Motor neuron (in vitro differentiated cells): ENCODE measurements around the gene BTRC. TPM values are rescaled to one million over a fixed set of nuclear protein-coding genes. Genes with fewer than 3 reads are reported as not detected.
A peak's percentile ranks its signal among the peaks of the same experiment; 100 is the strongest.

Experiments
- ATAC-seq, 8 experiments: fragments of 200-7000 bp; cut with Tn5 transposase; replicated peaks in 6 of 8; 2 replicates each; pipeline ENCODE4 v1.8.0; 2021; ENCODE audit warnings: mild to moderate bottlenecking in 8 of 8, moderate library complexity in 8 of 8
- H3K27ac ChIP-seq, 2 donors: fragments of 250-450 bp; sonication (Bioruptor Pico); 2 replicates each; pipeline ENCODE4 v1.9.0; 2021; ENCODE audit warnings: antibody characterized with exemption in 2 of 2, mild to moderate bottlenecking in 2 of 2, moderate library complexity in 1 of 2
- H3K4me1 ChIP-seq, 2 donors: fragments of 250-450 bp; sonication (Bioruptor Pico); replicated peaks in 1 of 2; 2 replicates each; pipeline ENCODE4 v1.6.1; 2021; ENCODE audit warnings: antibody characterized with exemption in 2 of 2, mild to moderate bottlenecking in 2 of 2, moderate library complexity in 1 of 2
- H3K4me3 ChIP-seq, 5 donors: fragments of 250-450 bp; sonication (Bioruptor Pico); 2 replicates each; pipeline ENCODE4 v1.9.0; 2021; ENCODE audit warnings: antibody characterized with exemption in 5 of 5, mild to moderate bottlenecking in 5 of 5, moderate library complexity in 4 of 5
- WGBS, 10 experiments: fragments of 450-650 bp; shearing (Covaris generic); methylation state at CpG; one replicate each; pipeline ENCODE4 v1.0.0; 2022; 5-methylcytosine and 5-hydroxymethylcytosine counted together
- in situ Hi-C, 9 experiments: fragments of 400-800 bp; cut with MboI; loops; one replicate each; pipeline ENCODE4 v1.15.0; 2021; ENCODE audit warnings: low sequenced_read_pairs in 9 of 9, low pct_unique_long_range_greater_than_20kb in 2 of 9; ENCODE audit not compliant: unreplicated experiment in 9 of 9
- total RNA-seq, 8 experiments: library from RNA; unstranded; fragments of 300-600 nt; gene quantifications; 2 replicates each; pipeline versions ENCODE4 v1.2.3 to v1.2.4, GENCODE V29; 2022

The BTRC gene
- total RNA-seq, 8 experiments from 2014 or later: 18.5 to 27.5 (median 20.1) TPM

- WGBS, 10 experiments: 76 to 100% (median 92%) methylated on average over 1 to 6 of the region's 6 CpGs
- Histone ChIP-seq H3K4me3 (no peak overlapping the region), H3K27ac (no peak overlapping the region), H3K4me1 (peaks cover 10 to 32% of the 10 kb centered on the region in 2 donors)
- in situ Hi-C loops: loop anchor here in 1 of 9 experiments (25.0 kb wide), 1 partner anchor 217 kb away; the partner anchor contains the start of gene LBX1
- no peak for ATAC-seq
These were observed 100.1 kb downstream of the BTRC start for GRCh38 chr10:101453791-101454718.

DNA sequence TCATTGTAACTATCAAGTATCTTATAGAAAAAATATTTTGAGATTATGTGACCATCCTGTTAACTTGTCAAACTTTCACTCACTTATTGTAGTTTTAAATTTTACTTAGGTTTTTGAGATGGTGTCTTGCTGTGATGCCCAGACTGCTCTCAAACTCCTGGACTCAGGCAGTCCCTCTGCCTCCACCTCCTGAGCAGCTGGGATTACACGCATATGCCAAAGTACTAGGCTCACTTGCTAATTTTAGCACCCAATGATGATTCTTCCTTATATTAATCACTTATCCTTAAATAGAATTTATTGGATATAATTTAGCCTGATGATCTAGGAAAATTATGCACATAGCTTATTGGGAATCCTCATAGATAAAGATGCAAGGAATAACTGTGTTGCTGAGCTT lies 104.9 kb downstream of the BTRC start:
- in situ Hi-C loops: loop anchor here in 1 of 9 experiments (25.0 kb wide), 1 partner anchor 222 kb away; the partner anchor contains the start of gene LBX1
- 75 to 100% (median 100%) methylated on average over 1 of the region's 1 CpG; no CpG with 5 or more reads in 4 of the 10 experiments for WGBS, 10 experiments
- Histone ChIP-seq H3K4me3 (no peak overlapping the region), H3K27ac (no peak overlapping the region), H3K4me1 (peaks cover 0 to 1% of the 10 kb centered on the region in 2 donors)
- no peak for ATAC-seq

DNA sequence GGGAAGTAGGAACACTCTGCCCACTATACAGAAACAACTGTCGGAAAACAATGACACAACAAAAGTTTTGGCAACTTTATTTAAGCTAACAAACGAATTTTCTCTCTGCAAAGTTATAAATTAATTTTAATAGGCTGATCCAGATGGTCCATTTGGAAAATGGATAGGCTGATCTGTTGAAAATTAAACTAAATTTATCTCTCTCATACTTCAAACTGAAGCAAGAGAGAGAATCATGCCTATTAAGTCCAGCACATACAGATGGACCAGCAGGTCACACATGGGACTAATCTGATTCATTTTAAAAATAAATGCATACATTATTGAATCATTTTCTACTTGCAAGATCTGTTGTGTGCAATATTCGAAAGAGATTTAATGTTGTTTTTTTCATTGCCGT lies 110.1 kb downstream of the BTRC start:
- Histone ChIP-seq H3K4me1 (peaks cover 24 to 46% of the 10 kb centered on the region in 2 donors), H3K4me3 (no peak overlapping the region), H3K27ac (no peak overlapping the region)
- in situ Hi-C loops: loop anchor here in 1 of 9 experiments (25.0 kb wide), 1 partner anchor 227 kb away; the partner anchor contains the start of gene LBX1
- WGBS, 10 experiments: 33 to 75% (median 47%) methylated on average over 2 to 4 of the region's 4 CpGs; no CpG with 5 or more reads in 1 of the 10 experiments
- ATAC-seq: peak in 2 of 8 experiments; percentile 9 to 11

GRCh38 chr10:101464599-101464998 lies 110.6 kb downstream of the BTRC start:
- Histone ChIP-seq H3K4me3 (no peak overlapping the region), H3K27ac (no peak overlapping the region), H3K4me1 (peaks cover 24 to 46% of the 10 kb centered on the region in 2 donors)
- 0 to 14% (median 0%) methylated on average over 1 to 2 of the region's 2 CpGs; no CpG with 5 or more reads in 1 of the 10 experiments for WGBS, 10 experiments
- peak in 7 of 8 experiments; percentile 15 to 79 (median 61) for ATAC-seq
- in situ Hi-C loops: loop anchor here in 1 of 9 experiments (25.0 kb wide), 1 partner anchor 227 kb away; the partner anchor contains the start of gene LBX1

- Histone ChIP-seq H3K4me1 (peaks cover 24 to 46% of the 10 kb centered on the region in 2 donors), H3K4me3 (no peak overlapping the region), H3K27ac (peak overlapping the region; percentile 13 to 18)
- in situ Hi-C loops: loop anchor here in 1 of 9 experiments (25.0 kb wide), 1 partner anchor 229 kb away; the partner anchor contains the start of gene LBX1
- WGBS, 10 experiments: 7 to 81% (median 45%) methylated on average over 1 to 5 of the region's 5 CpGs
- ATAC-seq: peak in 4 of 8 experiments; percentile 24 to 49 (median 38)
These were observed 112.3 kb downstream of the BTRC start for GRCh38 chr10:101466016-101466912.

GRCh38 chr10:101467286-101467770 lies 113.4 kb downstream of the BTRC start:
- Histone ChIP-seq H3K4me1 (peaks cover 24 to 46% of the 10 kb centered on the region in 2 donors), H3K4me3 (no peak overlapping the region), H3K27ac (no peak overlapping the region)
- peak; percentile 56 to 86 (median 76) for ATAC-seq
- in situ Hi-C loops: loop anchor here in 1 of 9 experiments (25.0 kb wide), 1 partner anchor 230 kb away; the partner anchor contains the start of gene LBX1
- 0 to 13% (median 0%) methylated on average over 1 to 3 of the region's 3 CpGs for WGBS, 10 experiments

- Histone ChIP-seq H3K4me1 (peaks cover 24 to 46% of the 10 kb centered on the region in 2 donors), H3K4me3 (no peak overlapping the region), H3K27ac (no peak overlapping the region)
- no peak for ATAC-seq
- in situ Hi-C loops: loop anchor here in 1 of 9 experiments (25.0 kb wide), 1 partner anchor 231 kb away; the partner anchor contains the start of gene LBX1
- 0 to 100% (median 61%) methylated on average over 1 to 2 of the region's 2 CpGs; no CpG with 5 or more reads in 1 of the 10 experiments for WGBS, 10 experiments
These were observed 114.2 kb downstream of the BTRC start for GRCh38 chr10:101468159-101468558.

DNA sequence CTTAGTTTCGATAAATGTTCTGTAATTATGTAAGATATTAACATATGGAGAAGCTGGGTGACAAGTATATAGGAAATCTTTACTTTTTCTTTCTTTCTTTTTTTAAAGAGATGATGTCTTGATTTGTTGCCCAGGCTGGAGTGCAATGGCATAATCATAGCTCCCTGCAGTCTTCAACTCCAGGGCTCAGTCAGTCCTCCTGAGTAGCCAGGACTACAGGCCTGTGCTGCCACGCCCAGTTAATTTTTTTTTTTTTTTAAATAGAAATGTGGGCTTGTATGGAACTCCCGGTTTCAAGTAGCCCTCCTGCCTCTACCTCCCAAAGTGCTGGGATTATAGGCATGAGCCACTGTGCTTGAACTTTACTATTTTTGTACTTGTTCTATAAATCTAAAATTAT lies 122.4 kb downstream of the BTRC start:
- WGBS, 10 experiments: 52 to 100% (median 83%) methylated on average over 1 to 3 of the region's 3 CpGs; no CpG with 5 or more reads in 1 of the 10 experiments
- H3K27ac ChIP-seq: no peak overlapping the region

DNA sequence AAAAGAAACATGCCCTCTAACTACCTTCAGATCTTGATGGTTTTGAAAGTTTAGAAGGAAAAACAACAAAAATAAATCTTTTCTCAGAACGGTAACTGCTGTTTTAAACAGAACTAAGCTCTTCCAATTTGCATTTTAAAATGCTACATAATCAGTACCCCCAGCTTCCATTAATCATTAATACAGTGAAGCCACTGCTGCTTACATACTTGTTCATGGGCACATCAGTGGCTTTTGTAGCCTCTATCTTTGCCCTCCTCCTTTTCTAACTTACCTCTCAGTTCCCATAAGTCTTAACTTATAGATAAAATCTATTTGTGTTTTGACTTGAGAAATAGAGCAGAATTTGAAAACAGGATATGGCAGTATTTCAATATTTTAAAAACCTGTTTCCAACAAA lies 125.0 kb downstream of the BTRC start:
- in situ Hi-C loops: no loop called here
- WGBS, 10 experiments: 17 to 100% (median 33%) methylated on average over 1 of the region's 1 CpG; no CpG with 5 or more reads in 1 of the 10 experiments
- no peak for ATAC-seq
- Histone ChIP-seq H3K27ac (no peak overlapping the region), H3K4me3 (no peak overlapping the region), H3K4me1 (peaks cover 0 to 2% of the 10 kb centered on the region in 2 donors)

More for the DNA sequence above, 122.4 kb downstream of the BTRC start:
- peak in 3 of 8 experiments; percentile 67 to 77 (median 71) for ATAC-seq
- in situ Hi-C loops: no loop called here
- Histone ChIP-seq H3K4me3 (no peak overlapping the region), H3K4me1 (no peaks in the 10 kb centered on the region)

GRCh38 chr10:101481256-101481655 lies 127.3 kb downstream of the BTRC start:
- in situ Hi-C loops: no loop called here
- no peak for ATAC-seq
- H3K27ac ChIP-seq: no peak overlapping the region
- no peak overlapping the region for H3K4me3 ChIP-seq
- H3K4me1 ChIP-seq: peaks cover 9 to 15% of the 10 kb centered on the region in 2 donors

DNA sequence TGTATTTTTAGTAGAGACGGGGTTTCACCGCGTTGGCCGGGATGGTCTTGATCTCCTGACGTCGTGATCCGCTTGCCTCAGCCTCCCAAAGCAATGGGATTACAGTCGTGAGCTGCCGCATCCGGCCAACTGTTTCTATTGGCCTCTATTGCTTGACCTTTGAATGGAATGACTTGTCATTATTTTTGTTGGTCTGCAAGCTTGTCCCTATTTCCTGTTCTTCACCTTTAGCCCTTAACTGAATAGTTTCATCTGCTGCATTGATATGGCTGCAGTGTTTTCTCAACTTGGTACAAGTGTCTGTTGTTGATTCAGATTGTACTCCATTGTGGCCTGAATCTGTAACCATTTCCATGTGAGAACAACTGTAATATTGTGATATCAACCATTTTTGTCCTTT lies 128.6 kb downstream of the BTRC start:
- no peak overlapping the region for H3K4me3 ChIP-seq
- peaks cover 18 to 26% of the 10 kb centered on the region in 2 donors for H3K4me1 ChIP-seq
- no peak for ATAC-seq
- 92 to 100% (median 100%) methylated on average over 2 to 8 of the region's 10 CpGs; no CpG with 5 or more reads in 3 of the 10 experiments for WGBS, 10 experiments
- no peak overlapping the region for H3K27ac ChIP-seq
- in situ Hi-C loops: no loop called here

DNA sequence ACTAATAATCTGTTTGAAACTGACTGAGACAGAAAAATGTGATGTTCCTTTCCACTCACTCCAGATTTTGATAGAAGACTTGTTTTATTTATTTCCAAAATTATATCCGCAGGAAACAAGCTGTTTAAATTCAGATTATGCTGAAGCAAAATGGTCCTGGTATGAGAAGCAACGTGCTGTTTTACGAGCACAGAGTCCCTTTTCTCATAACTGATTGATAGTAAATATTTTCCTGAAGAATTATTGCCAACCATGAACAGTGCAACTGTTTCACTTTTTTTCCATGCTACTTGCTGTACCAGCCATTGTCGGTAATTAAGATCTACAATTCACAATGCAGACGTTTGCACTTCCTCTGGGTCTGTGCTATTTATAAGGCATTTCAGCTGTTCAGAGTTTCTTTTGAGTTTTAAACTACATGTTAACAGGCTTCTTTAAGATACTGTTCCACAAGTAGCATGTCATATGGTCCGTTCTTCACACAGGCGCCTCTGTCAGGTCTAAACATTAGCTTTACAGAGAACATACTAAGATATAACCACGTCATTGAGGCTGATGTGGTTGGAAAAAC lies 130.3 kb downstream of the BTRC start:
- H3K4me3 ChIP-seq: no peak overlapping the region
- H3K4me1 ChIP-seq: peaks cover 18 to 38% of the 10 kb centered on the region in 2 donors
- ATAC-seq: no peak
- no peak overlapping the region for H3K27ac ChIP-seq
- in situ Hi-C loops: no loop called here
- 73 to 94% (median 82%) methylated on average over 4 to 8 of the region's 8 CpGs for WGBS, 10 experiments
